ENCODE data around the gene C1QTNF4.

C1QTNF4 gene

GRCh38 chr11:47609675-47610074 is 15.5 kb upstream of the C1QTNF4 start:
- no peak for DNase-seq (ENCODE audit: low read depth)
- H3K4me3 ChIP-seq (ENCODE audit: control insufficient read depth, low read depth, low read length), result no peak overlapping the region
- no peak for TF ChIP-seq CTCF (conservative IDR thresholded peaks at IDR 0.05; ENCODE audit: control insufficient read depth, insufficient read depth, low read depth, low read length)

GRCh38 chr11:47607380-47607779 is 13.2 kb upstream of the C1QTNF4 start:
- no peak for TF ChIP-seq CTCF (conservative IDR thresholded peaks at IDR 0.05; ENCODE audit: control insufficient read depth, insufficient read depth, low read depth, low read length)
- H3K4me3 ChIP-seq (ENCODE audit: control insufficient read depth, low read depth, low read length), result no peak overlapping the region
- peak; percentile 99 for DNase-seq (ENCODE audit: low read depth)

- no peak for TF ChIP-seq CTCF (conservative IDR thresholded peaks at IDR 0.05; ENCODE audit: control insufficient read depth, insufficient read depth, low read depth, low read length)
- peak; percentile 89 for DNase-seq (ENCODE audit: low read depth)
Measured at GRCh38 chr11:47606731-47607130, 12.5 kb upstream of the C1QTNF4 start.

GRCh38 chr11:47605921-47606320 is 11.7 kb upstream of the C1QTNF4 start:
- H3K4me3 ChIP-seq (ENCODE audit: control insufficient read depth, low read depth, low read length), result no peak overlapping the region
- DNase-seq (ENCODE audit: low read depth), result no peak
- no peak for TF ChIP-seq CTCF (conservative IDR thresholded peaks at IDR 0.05; ENCODE audit: control insufficient read depth, insufficient read depth, low read depth, low read length)

More at GRCh38 chr11:47606731-47607130, 12.5 kb upstream of the C1QTNF4 start:
- H3K4me3 ChIP-seq (ENCODE audit: control insufficient read depth, low read depth, low read length), result no peak overlapping the region

- no peak for DNase-seq (ENCODE audit: low read depth)
- TF ChIP-seq CTCF (conservative IDR thresholded peaks at IDR 0.05; ENCODE audit: control insufficient read depth, insufficient read depth, low read depth, low read length), result no peak
- no peak overlapping the region for H3K4me3 ChIP-seq (ENCODE audit: control insufficient read depth, low read depth, low read length)
Measured at GRCh38 chr11:47603295-47603694, 9.1 kb upstream of the C1QTNF4 start.

- no peak for DNase-seq (ENCODE audit: low read depth)
- H3K4me3 ChIP-seq (ENCODE audit: control insufficient read depth, low read depth, low read length), result no peak overlapping the region
- TF ChIP-seq CTCF (conservative IDR thresholded peaks at IDR 0.05; ENCODE audit: control insufficient read depth, insufficient read depth, low read depth, low read length), result no peak
Measured at GRCh38 chr11:47599902-47600301, 5.7 kb upstream of the C1QTNF4 start.

- no peak overlapping the region for H3K4me3 ChIP-seq (ENCODE audit: control insufficient read depth, low read depth, low read length)
- no peak for TF ChIP-seq CTCF (conservative IDR thresholded peaks at IDR 0.05; ENCODE audit: control insufficient read depth, insufficient read depth, low read depth, low read length)
- no peak for DNase-seq (ENCODE audit: low read depth)
Measured at GRCh38 chr11:47595967-47596366, 1.8 kb upstream of the C1QTNF4 start.

Measured in fibroblast of mammary gland (primary cell).